Glomerular visceral epithelial cell (primary cell): ENCODE measurements around the gene GALNT2.

Experiments
- DNase-seq: peaks from one replicate; pipeline ENCODE4 v3.0.0-alpha.2; 2016; ENCODE audit errors: extremely low spot score

The GALNT2 gene

GRCh38 chr1:230231774-230232145 lies 164.7 kb downstream of the GALNT2 start:
- DNase-seq = peak; percentile 11

DNA sequence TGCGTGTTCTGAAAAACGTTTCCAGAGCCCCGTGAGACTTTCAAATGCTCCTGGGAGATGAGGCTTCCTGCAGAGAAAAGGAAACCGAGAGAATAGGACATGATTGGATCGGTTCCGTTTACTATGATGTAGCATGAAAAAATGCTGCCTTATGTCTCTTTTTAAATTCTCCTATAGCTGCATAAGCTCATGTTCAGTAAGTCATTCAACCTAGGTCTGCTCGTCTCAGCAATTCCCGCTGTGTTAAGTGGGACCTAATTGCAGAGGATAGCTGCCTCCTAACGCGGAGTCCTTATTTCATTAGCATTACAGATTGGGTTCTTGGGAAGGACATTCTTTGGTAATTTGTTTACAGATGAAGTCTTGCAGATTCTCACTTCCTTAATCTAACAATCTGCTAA lies 165.3 kb downstream of the GALNT2 start:
- DNase-seq = no peak

DNA sequence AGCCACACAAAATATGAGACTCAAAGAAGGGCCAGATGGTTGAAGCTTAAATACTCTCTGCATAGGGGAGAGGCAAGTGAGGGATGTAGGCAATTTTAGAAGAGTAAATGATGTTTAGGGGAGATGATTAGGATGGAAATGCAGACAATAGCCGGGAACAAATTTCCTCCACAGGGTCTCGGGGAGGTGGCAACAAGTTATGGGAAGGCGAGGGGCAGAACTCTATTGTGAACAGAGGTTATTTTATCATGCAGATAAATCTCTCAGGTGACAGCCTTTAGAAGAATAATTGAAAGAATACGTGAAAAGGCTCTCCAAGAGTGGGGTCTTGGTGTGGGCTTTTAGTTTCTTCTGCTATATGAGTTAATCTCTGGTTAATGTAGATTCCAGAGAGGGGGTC lies 166.7 kb downstream of the GALNT2 start:
- DNase-seq = no peak

DNA sequence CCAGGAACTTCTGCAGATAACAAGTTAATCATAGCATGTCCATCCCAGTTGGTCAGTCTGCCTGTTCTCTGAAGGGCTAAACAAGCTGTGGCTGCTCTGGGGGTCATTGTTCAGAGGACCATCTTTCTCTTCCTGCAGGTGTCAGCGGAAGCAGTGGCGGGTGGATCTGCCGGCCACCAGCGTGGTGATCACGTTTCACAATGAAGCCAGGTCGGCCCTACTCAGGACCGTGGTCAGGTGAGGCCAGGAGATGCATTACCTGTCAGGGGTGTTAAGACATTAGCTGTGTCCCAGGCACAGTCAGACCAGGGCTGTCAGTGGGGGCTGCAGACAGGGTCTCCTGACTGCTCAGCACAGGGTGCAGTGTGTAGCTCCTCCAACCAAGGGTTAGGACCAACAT lies 168.8 kb downstream of the GALNT2 start:
- DNase-seq = no peak

DNA sequence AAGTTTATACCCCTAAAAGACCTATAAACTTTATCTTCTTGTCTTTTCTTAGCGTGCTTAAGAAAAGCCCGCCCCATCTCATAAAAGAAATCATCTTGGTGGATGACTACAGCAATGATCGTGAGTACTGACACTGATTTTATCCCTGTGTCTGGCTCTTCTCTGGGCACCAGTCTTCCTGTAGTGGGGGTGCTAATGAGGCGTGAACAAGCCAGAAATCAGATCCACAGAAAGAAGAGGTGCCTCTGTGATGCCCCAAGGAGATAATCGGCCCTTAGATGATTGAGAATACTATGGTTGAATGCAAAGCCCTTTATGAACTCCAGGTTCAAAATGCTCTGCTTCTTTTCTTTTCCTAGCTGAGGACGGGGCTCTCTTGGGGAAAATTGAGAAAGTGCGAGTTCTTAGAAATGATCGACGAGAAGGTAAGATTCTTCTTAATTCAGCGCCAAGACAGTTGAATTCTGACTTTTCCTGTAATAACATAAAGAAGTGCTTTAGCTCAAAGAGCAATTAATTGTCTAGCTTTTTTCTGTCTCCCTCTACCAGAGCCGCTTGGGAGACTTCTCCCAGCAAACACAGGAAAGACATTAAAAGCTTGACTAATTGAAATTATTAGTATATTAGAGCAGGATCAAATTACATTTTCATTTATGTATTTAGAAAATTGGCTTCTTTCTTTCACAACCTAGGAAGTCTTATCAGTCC lies 169.4 kb downstream of the GALNT2 start:
- DNase-seq = no peak

DNA sequence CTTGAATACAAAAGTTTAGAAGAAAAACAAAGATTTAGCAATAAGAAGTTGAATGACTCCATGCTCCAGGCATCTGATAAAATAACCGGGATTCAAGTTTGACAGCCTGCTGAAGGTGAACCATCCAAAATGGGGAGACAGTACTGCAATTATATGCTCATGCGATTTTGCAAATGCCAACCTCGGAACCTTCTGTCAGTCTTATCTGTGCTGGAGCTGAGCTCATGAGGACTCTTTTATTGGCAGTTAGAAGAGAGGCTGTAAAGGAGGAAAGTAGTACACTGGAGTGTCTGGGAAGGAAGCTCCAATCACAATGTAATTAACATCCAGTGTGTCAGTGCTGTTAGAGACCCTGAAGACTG lies 170.0 kb downstream of the GALNT2 start:
- no peak for DNase-seq

DNA sequence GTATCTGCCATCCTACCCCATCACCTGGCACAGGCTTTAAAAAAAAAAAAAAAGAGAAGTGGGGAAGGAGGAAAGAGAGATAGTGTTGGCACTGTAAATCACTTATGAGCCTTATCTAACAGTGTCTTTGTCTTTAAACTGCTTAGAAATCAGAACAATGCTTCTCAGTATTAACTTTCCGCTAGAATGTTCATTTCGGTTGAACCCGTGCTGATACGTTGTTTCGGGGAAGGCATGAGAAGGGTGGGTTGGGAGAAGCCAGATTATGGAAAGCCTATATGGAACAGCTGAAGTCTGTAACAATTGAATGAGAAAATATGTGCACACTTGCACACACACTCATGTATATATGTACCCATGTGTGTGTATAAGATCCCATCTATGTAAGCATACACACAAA lies 170.8 kb downstream of the GALNT2 start:
- no peak for DNase-seq

DNA sequence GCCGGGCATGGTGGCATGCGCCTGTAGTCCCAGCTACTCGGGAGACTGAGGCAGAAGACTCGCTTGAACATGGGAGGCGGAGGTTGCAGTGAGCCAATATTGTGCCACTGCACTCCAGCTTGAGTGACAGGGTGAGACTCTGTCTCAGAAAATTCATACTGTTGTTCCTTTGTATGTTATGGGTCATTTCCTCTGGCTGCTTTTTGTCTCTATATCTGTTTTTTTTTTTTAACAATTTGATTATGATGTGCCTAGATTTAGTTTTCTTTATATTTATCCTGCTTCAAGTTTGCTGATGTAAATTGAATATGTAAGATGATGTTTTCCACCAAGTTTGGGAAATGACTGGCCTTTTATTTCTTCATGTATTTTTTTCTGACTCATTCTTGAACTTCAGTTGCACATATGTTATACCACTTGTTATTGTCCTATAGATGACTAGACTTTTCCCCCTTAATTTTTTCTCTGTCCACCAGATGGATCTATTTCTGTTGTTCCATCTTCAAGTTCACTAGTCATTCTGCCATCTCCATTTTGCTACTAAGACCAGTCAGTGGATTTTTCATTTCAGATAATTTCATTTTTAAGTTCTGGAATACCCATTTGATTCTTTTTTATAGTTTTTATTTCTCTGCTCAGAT lies 173.5 kb downstream of the GALNT2 start:
- DNase-seq = no peak

DNA sequence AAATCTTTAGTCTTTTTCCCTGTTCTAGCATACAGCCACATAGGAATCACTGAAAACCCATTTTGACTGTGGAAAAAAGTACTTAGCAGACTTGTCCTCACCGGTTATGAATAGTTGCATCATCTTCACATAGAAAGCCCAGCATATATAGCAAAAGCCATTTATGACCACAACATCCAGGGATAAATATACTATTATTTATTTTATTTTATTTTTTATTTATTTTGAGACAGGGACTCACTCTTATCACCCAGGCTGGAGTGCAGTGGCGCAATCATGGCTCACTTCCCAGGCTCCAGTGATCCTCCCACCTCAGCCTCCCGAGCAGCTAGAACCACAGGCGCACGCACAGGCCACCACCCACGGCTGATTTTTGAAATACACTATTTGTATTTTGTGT lies 175.3 kb downstream of the GALNT2 start:
- DNase-seq = no peak

DNA sequence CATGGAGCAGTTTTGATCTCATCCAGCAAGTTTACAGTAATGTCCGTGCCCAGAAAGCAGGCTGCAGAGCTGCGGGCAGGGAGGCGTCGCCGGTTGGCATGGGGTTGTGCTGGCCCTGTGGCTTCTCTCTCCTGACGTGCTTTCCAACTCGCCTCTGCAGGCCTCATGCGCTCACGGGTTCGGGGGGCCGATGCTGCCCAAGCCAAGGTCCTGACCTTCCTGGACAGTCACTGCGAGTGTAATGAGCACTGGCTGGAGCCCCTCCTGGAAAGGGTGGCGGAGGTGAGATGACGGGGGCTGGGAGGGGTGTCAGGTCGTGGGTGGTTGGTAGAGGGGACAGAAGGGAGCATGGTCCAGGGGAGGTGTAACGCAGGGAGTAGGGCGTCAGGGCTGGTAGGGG lies 176.1 kb downstream of the GALNT2 start:
- DNase-seq = no peak

DNA sequence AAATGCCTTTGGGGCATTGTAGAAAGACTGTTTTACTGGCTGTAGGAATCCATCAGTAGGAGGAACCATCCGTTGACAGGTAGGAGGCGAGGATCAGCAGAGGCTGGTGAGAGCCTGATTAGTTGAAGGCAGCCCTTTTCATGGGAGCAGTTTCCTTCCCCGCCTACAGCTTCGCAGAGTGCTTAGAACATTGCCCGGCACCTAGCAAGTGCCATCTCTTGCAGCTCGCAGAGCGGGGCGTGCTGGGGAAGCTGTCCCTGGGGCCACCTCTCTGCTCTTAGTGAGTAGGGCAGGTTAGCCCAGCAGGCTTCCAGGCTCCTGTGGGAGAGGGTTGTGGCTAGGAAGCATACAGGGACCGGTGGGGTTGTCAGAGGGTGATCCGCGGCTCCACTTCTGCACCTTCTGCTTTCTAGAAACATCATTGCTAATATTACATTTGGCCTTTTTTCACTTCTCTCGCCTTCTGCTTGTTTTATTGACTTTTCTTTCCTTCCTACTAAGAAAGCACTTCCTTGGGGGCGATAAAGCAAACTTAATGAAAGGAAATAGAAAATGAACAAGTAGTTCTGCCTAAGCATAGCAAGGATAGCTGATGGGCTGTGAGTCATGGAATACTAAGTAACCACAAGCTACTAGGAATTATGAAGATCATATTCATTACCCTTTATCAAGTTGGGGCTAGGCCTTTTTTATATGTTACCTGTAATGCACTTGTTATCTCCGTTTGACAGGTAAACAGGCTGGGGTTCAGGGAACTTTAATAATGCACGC lies 176.7 kb downstream of the GALNT2 start:
- DNase-seq = peak; percentile 25

DNA sequence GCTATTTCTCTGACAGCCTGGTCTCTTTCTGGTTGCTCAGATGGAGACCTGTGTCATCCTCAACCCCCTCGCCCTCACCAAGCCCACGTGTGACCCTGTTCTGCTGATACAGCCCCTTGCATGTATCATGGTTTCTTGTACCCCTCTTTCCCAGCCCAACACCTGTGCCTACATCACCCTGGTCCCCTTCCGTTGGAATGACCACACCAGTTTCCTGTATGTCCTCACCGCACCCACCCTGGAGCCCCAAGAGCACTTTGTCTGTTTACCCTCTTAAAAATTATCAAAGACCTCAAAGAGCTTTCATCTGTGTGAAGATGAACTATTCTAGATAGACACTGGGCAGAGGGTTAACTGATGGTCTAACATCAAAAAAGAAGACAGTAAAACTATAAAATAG lies 179.5 kb downstream of the GALNT2 start:
- DNase-seq = no peak

- no peak for DNase-seq
Measured at GRCh38 chr1:230248016-230248888, 181.2 kb downstream of the GALNT2 start.

- no peak for DNase-seq
Measured at GRCh38 chr1:230248889-230249270, 181.8 kb downstream of the GALNT2 start.

GRCh38 chr1:230249695-230250480 lies 182.8 kb downstream of the GALNT2 start:
- DNase-seq = no peak

- DNase-seq = no peak
Measured at GRCh38 chr1:230250666-230251065, 183.6 kb downstream of the GALNT2 start.

- DNase-seq = no peak
Measured at GRCh38 chr1:230251644-230252191, 184.7 kb downstream of the GALNT2 start.

- no peak for DNase-seq
Measured at GRCh38 chr1:230253150-230253549, 186.1 kb downstream of the GALNT2 start.

- DNase-seq = no peak
Measured at GRCh38 chr1:230254265-230254664, 187.2 kb downstream of the GALNT2 start.

DNA sequence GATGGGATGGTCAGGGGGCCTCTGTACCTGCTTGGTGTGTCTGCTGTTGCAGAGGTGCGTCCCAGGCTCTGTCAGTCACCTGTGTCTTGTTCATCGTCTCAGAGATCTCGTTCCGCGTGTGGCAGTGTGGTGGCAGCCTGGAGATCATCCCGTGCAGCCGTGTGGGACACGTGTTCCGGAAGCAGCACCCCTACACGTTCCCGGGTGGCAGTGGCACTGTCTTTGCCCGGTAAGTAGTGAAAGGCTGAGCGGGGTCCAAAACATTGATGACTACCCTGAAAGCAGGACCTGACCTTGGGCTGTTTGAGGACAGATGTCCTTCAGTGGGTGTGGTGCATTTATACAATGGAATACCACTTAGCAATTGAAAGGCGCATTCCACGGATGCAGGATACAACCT lies 188.1 kb downstream of the GALNT2 start:
- DNase-seq = no peak

GRCh38 chr1:230255991-230256390 lies 189.0 kb downstream of the GALNT2 start:
- no peak for DNase-seq
